GM21526 (cell line): ENCODE data around the gene LCN15.

Experiments used
- ATAC-seq: cut with Tn5 transposase; IDR thresholded peaks from one replicate; pipeline ENCODE4 v1.9.1; 2021; ENCODE audit warnings: moderate library complexity; ENCODE audit not compliant: unreplicated experiment, low FRiP score

The LCN15 gene

DNA sequence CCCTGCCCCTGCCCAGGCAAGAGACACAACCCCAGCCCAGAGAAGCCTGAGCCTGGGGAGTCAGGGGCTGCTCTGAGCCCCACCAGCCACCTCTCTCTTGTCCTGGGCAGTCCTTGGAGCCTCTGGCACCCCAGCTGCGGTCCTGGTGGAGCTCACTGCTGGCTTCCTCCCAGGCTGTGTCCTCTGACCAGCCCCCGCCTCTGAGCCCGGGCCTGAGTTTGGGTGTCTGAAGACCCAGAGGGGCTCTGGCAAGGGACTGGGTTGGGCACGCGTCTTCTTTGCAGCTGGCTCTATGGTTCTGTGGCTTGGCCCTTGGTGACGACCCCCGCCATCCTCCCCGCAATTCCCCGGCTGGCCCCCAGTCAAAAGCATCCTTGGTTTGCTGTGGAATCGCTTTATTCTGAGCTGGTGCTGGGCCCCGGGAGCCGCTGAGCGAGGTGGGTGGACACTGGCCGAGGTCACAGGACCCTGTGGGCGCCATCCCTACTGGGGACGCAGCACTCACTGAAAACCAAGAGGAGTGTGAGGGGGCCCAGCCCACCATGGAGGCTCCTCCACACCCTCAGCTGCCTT is 20.6 kb downstream of the LCN15 start:
- ATAC-seq, result no peak

GRCh38 chr9:136742591-136743391 is 21.5 kb downstream of the LCN15 start, which contains the start of gene LCN10:
TSS of gene LCN10 (minus strand) at chr9:136742940. CDS start at chr9:136742903, 37 bp downstream.
- no peak for ATAC-seq

DNA sequence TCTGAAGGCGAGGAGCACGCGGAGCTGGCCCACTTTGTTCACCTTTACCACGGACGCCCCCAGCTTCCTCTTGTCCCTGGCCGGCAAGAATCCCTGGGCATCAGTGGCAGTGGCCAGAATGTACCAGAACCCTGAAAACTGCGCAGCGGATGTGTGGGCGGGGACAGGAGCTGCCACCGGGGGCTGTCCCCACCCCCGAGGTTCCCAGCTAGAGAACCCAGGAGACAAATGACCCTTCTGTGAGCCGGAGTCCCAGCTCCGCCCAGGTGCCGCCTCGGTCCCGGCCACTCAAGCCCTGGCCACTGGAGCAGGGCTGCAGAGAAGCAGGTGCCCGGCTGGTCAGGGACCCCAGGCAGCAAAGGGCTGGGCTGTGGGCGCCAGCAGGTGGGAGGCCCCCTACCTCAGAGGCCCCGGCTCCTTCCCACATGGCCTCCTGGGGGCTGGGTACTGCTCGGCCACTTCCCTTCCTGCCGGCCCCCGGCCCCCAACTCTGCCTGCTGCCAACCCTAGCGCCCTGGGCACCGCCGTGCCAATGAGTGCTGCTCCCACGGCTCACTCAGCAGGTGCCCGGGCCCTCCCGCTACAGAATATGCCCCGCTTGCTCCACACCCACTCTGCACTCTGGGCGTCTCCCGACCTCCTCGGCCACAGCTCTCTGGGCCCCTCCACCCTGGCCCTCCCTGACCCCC is 22.3 kb downstream of the LCN15 start:
- ATAC-seq, result no peak

DNA sequence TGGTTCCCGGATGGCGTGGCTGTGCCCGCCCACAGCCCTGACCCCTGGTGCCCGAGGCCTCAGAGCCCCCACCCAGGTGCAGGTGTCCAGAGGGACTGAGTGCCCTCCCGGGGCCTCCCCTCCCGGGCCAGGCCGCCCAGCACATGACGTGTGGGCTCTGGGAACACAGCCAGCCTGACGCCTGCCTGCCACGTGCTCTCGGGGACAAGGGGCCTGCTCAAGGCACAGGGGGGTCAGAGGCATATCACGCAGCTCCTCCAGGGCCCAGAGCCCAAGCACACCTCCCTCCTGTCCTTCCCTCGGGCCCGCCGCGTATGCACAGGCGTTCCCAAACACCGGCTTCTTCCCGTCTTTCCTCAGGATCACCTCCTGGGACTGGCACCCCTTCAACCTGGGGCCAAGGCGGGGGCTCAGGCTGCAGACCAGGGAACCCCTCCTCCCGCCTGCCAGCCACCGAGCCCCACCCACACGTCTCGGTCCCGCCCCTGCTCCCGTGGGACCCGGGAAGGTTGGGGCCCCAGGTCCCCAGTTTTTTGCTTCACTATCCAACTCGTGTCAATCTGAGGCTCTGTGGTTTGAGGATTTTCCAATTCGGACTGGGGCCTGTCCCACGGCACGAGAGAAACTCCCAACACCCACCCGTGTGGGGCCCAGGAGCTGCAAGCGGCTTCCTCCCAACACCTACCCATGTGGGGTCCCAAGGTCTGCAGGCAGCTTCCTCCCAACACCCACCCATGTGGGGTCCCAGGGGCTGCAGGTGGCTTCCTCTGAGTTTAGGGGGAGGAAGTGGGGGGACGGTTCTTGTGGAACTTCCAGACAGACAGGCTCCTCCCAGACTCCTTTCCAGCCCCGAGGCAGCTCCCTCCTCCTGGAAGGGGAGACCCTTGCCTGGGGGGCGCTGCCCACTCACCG is 23.1 kb downstream of the LCN15 start:
- no peak for ATAC-seq

DNA sequence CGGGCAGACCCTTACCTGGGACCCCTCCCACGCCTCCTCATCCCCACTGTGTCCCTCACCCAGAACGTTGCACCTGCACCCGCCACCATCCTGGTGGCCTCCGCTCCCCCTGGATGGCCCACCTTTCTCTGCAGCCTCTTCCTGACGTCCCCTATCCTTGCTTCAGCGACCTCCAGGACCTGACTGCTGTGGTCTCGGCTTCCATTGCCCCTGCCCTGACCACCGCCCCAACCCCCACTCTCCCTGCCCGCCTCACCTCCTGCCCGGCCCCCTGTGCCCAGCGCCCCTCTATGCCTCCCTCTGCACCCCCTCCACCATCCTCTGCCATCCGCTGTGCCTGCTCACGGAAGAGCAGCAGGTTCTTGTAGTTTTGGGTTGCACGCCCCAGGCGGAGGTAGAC is 23.8 kb downstream of the LCN15 start:
- no peak for ATAC-seq

DNA sequence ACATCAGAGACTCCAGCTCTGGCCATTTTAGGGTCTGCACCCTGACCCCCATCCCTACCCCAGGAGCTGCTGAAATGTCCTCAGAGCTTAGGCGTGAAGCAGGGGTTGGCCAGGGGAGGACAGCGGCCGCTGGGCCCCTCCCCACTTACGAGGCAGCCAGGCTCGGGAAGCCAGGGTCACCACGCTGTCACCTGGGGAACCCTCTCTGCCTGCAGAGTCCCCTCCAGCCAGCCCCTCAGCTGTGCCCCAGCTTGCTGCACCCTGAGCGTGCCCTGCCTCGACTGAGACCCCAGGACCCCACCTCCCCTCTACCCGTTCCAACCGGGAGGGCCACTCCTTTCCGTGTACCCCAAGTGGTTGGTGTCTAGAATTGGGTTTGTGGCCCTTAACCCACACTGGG is 24.2 kb downstream of the LCN15 start:
- ATAC-seq, result no peak

DNA sequence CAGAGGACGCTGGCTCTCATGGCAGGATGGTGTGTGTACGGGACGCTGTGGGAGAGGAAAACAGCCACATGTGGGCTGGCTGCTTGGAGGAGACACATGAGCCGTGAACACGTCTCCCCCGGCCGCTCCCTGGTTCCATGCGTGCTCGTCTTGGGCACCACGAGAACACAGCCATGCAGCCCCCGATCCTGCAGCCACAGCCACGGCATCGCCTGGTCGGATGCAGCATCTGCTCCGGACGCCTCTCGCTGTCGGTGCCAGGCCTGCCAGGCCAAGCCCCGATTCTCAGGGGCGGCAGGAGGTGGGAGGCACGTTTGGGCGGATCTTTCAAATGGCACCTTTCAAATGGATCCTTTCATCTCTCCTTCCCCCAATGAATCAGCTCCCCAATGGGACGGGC is 24.8 kb downstream of the LCN15 start:
- ATAC-seq, result no peak

DNA sequence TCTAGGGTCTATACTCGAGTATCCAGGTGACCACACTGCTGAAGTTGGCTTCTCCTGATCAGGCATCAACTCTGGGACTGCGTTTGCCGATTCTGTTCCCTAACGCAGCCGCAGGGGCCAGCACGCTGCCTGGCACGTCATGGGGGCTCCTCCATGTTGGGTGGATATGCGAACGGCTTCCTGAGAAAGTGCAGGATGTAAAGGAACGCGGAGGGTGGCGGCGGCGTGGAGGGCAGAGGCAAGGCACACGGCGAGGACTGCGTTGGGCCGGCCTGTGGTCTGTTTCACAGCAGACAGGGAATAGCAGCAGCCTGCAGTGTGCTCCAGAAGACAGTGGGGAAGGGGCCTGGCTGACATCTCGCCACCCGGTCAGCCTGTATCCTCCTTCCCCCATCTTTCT is 25.4 kb downstream of the LCN15 start:
- ATAC-seq, result no peak

GRCh38 chr9:136735812-136736480 is 28.4 kb downstream of the LCN15 start:
- ATAC-seq, result no peak

- no peak for ATAC-seq
Observed at GRCh38 chr9:136734837-136735496, 29.4 kb downstream of the LCN15 start.

- ATAC-seq, result no peak
Observed at GRCh38 chr9:136733611-136734010, 30.7 kb downstream of the LCN15 start.

- ATAC-seq, result no peak
Observed at GRCh38 chr9:136732444-136733178, 31.7 kb downstream of the LCN15 start.

DNA sequence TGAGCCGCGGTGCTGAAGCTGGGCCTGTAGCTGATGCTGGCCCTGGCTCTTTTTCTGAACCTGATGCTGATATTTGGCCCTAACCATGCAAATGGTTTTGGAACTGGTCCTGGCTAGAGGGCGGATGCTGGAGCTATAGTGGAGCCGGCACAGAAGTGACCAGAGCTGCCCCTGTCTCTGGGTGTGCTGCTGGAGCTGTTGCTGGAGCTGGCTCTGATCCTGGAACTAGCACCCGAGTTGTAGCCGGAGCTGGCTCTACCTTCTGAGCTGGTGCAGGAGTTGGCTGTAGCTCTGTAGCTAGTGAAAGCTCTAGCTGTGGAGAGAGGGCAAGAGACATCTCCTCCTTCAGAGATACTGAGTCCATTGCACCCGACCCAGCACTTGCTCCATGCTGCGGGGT is 34.4 kb downstream of the LCN15 start:
- no peak for ATAC-seq

DNA sequence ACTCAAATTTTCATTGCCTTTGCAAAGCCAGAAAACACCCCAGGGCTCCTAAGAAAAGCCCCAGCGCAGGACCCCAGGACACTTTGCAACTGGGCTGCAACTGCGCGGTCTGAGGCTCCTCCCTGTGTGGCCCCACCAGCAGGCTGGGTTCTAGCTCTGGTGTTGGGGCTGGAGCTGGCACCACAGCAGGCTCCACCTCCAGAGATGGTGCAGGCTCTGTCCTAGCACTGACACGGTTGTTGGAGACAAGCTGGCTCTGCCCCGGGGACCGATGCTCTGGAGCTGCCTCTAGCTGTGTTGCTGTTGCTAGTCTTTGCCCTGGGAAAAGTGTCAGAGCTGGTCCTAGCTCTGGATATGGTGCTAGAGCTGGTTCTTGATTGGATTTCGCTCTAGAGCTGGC is 35.2 kb downstream of the LCN15 start:
- no peak for ATAC-seq

DNA sequence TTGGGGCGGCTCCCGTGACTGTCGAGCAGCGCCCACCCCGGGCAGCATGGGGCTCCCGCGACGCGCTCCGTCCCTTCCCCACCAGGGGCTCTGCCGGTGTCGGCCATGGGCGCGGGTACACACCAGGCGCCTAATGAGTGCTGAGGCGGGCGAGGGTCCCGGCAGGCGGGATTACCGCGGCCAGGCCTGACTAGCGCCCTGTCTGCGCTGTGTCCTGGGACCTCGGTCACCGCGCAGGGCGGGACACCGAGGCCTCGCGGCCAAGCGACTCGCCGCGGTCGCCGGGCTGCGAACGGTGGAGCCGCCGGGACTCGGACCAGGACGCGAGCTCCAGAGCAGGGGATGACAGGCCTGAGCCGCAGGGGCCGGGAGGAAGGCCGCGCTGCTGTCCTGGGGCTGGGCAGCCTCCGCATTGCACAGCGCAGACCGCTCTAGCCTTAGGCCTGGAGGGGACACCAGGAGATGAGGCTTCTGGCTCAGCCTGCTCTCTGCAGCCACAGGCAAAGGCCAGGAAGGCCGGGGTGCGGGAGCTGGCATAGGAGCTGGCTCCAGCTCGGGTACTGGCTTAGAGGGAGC is 35.7 kb downstream of the LCN15 start:
- peak; percentile 12 for ATAC-seq

DNA sequence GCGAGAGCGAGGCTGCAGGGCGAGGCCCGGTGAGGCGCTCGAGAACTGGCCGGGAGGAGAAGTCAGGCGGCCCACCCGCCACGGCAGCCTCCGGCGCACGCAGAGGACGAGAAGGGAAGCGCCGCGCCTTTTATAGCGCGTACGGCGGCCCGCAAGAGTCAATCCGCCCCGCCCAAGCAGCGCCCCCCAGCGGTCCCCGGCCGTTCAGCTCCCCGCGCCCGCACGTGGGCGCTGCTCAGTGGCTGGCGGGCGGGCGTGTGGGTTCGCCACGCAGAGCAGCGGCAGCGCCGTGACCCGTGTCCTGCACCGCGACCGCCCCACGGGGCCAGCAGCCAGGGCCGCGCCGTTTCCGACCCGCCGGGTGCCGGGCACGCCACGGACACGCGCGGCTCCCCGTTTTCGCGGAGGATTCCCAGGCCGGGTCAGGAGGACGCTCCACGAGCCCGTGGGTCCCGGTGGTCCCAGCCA is 36.2 kb downstream of the LCN15 start:
- peak; percentile 57 for ATAC-seq

DNA sequence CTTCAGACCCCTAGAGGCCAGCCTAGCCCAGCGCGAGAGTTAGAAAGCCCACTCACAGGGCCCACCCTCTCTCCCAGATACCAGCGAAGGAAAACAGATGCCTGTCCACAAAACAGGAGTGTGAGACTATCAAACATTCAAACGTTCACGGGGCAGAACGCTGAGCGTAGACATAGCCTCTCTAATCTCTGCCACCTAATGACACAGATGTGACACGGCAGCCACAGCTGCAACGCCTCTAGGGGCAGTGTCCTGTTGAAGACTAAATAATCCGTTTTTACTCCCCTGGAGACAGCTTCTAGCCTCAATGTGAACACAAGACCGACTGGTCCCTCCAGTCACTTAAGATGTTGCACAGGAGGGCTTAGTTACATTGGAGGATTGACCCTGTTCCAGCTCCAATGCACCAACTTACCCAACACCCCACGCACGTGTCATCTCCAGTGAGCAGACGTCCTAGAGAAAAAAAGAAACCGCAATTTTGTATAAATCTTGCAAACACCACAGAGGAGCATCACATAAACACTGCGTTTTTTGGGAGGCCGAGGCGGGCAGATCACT is 37.6 kb downstream of the LCN15 start:
- ATAC-seq, result no peak

- ATAC-seq, result no peak
Observed at GRCh38 chr9:136726118-136726517, 38.2 kb downstream of the LCN15 start.
